NB4 (cell line): ENCODE measurements around the gene PCDHA12.

Experiments
- DNase-seq: peaks from one replicate; pipeline ENCODE4 v3.0.0; 2010; ENCODE audit warnings: low read depth
- H3K4me3 ChIP-seq: one replicate; pipeline ENCODE4 v1.5.1; 2011; ENCODE audit warnings: mild to moderate bottlenecking, low read depth, low read length, moderate library complexity
- CTCF ChIP-seq: IDR thresholded peaks from one replicate; pipeline ENCODE4 v1.5.1; 2012; ENCODE audit warnings: low read depth, low read length
- MAX ChIP-seq: IDR thresholded peaks from 2 replicates; pipeline ENCODE4 v1.6.1; 2011; ENCODE audit warnings: low read depth, low read length
- MYC ChIP-seq: IDR thresholded peaks from 2 replicates; pipeline ENCODE4 v1.6.1; 2011; ENCODE audit warnings: low read depth, low read length
- POLR2A ChIP-seq: IDR thresholded peaks from 2 replicates; pipeline ENCODE4 v1.6.1; 2011; ENCODE audit warnings: mild to moderate bottlenecking; ENCODE audit not compliant: insufficient read length; ENCODE audit errors: extremely low read depth

PCDHA12 gene

GRCh38 chr5:140855772-140856674 is 19.1 kb upstream of the PCDHA12 start, which contains the start of gene PCDHA10:
Gene PCDHA10 (plus strand): TSS chr5:140855897. CDS start chr5:140856049, 152 bp downstream.
- TF ChIP-seq MAX (no peak), MYC (no peak), CTCF (peak; percentile 16)
- no peak within 1 kb of the TSS for H3K4me3 ChIP-seq
- DNase-seq, result peak; percentile 52

GRCh38 chr5:140857177-140857986 is 17.7 kb upstream of the PCDHA12 start:
- no peak for TF ChIP-seq MYC
- no peak for TF ChIP-seq POLR2A
- TF ChIP-seq MAX, result no peak
- no peak for TF ChIP-seq CTCF
- DNase-seq, result no peak
- no peak overlapping the region for H3K4me3 ChIP-seq

- DNase-seq, result no peak
- H3K4me3 ChIP-seq, result no peak overlapping the region
- no peak for TF ChIP-seq POLR2A
- no peak for TF ChIP-seq MYC
- TF ChIP-seq MAX, result no peak
- no peak for TF ChIP-seq CTCF
Observed at GRCh38 chr5:140857987-140858240, 17.2 kb upstream of the PCDHA12 start.

- DNase-seq, result no peak
- TF ChIP-seq CTCF (no peak), MYC (no peak), MAX (no peak), POLR2A (no peak)
- no peak overlapping the region for H3K4me3 ChIP-seq
Observed at GRCh38 chr5:140862441-140863295, 12.4 kb upstream of the PCDHA12 start.

- no peak for TF ChIP-seq MAX
- no peak for TF ChIP-seq CTCF
- no peak for TF ChIP-seq POLR2A
- no peak for TF ChIP-seq MYC
- DNase-seq, result peak; percentile 30
- no peak within 1 kb of the TSS for H3K4me3 ChIP-seq
Observed at GRCh38 chr5:140868721-140869554, 6.2 kb upstream of the PCDHA12 start, which contains the start of gene PCDHA11. Gene PCDHA11 (plus strand): TSS chr5:140868957. CDS start chr5:140869104, 147 bp downstream.
